Osteoblast (primary cell): ENCODE results near the gene C11orf58. TPM values are rescaled to one million over a fixed set of nuclear protein-coding genes. Genes with fewer than 3 reads are reported as not detected.

Experiments used
- DNase-seq: peaks from one replicate; pipeline ENCODE4 v3.0.0; 2011; ENCODE audit warnings: low spot score, mixed read lengths; ENCODE audit not compliant: insufficient read length; ENCODE audit errors: missing footprints
- H2AFZ ChIP-seq: 2 replicates; pipeline ENCODE4 v1.6.0; 2011; ENCODE audit warnings: mild to moderate bottlenecking, low read length
- H3K27ac ChIP-seq: 2 replicates; pipeline ENCODE4 v1.5.1; 2011; ENCODE audit warnings: mild to moderate bottlenecking, low read depth, low read length, moderate library complexity
- H3K27me3 ChIP-seq: 2 replicates; pipeline ENCODE4 v1.6.0; 2012; ENCODE audit warnings: mild to moderate bottlenecking, control low read depth, inconsistent platforms, low read length, moderate library complexity; ENCODE audit not compliant: insufficient read depth
- H3K36me3 ChIP-seq: 2 replicates; pipeline ENCODE4 v1.5.1; 2011; ENCODE audit warnings: mild to moderate bottlenecking, low read length, control low read depth, moderate library complexity; ENCODE audit not compliant: insufficient read depth
- H3K4me1 ChIP-seq: 2 replicates; pipeline ENCODE4 v1.5.1; 2011; ENCODE audit warnings: mild to moderate bottlenecking, low read length, control low read depth, moderate library complexity; ENCODE audit not compliant: insufficient read depth
- H3K4me2 ChIP-seq: 2 replicates; pipeline ENCODE4 v1.6.0; 2011; ENCODE audit warnings: mild to moderate bottlenecking, low read length; ENCODE audit not compliant: insufficient read depth
- H3K4me3 ChIP-seq: fragments of 200-600 bp; sonication (generic); 3 replicates; pipeline ENCODE4 v1.5.1; 2012; ENCODE audit warnings: mild to moderate bottlenecking, low read length, inconsistent platforms; ENCODE audit not compliant: insufficient read depth
- H3K79me2 ChIP-seq: 2 replicates; pipeline ENCODE4 v1.6.0; 2012; ENCODE audit warnings: mild to moderate bottlenecking, low read length, control low read depth, inconsistent platforms; ENCODE audit not compliant: insufficient read depth
- H3K9me3 ChIP-seq: 2 replicates; pipeline ENCODE4 v1.5.1; 2011; ENCODE audit warnings: low read depth, low read length, control low read depth
- H4K20me1 ChIP-seq: 2 replicates; pipeline ENCODE4 v1.6.0; 2012; ENCODE audit warnings: mild to moderate bottlenecking, low read length, control low read depth; ENCODE audit not compliant: insufficient read depth
- CTCF ChIP-seq: IDR thresholded peaks from 2 replicates; pipeline ENCODE4 v1.5.1; 2011; ENCODE audit warnings: mild to moderate bottlenecking, low read depth, low read length, moderate library complexity; ENCODE audit errors: extremely low read depth
- total RNA-seq: library from RNA; depleted of rRNA; stranded (reverse); fragments of >200 nt; gene quantifications from 2 replicates; pipeline ENCODE4 v1.2.3, GENCODE V29; 2012

Gene C11orf58
- total RNA-seq, 1 donor: 139 TPM

GRCh38 chr11:16797776-16798175 lies 59.3 kb downstream of the C11orf58 start:
- no peak for DNase-seq
- H3K4me3 ChIP-seq: no peak overlapping the region
- H3K27ac ChIP-seq: no peak overlapping the region
- H3K9me3 ChIP-seq: no peaks in the 10 kb centered on the region
- H3K4me2 ChIP-seq: no peak overlapping the region
- no peak for TF ChIP-seq CTCF
- H2AFZ ChIP-seq: no peak overlapping the region
- no peaks in the 10 kb centered on the region for H3K36me3 ChIP-seq
- no peaks in the 10 kb centered on the region for H3K27me3 ChIP-seq
- no peaks in the 10 kb centered on the region for H3K79me2 ChIP-seq
- H4K20me1 ChIP-seq: no peaks in the 10 kb centered on the region
- peaks cover 11% of the 10 kb centered on the region for H3K4me1 ChIP-seq

- Histone ChIP-seq H3K27me3 (no peaks in the 10 kb centered on the region), H3K79me2 (no peaks in the 10 kb centered on the region), H4K20me1 (no peaks in the 10 kb centered on the region), H3K4me2 (no peak overlapping the region), H3K36me3 (no peaks in the 10 kb centered on the region), H3K4me3 (no peak overlapping the region), H3K4me1 (peaks cover 2% of the 10 kb centered on the region), H2AFZ (no peak overlapping the region), H3K27ac (no peak overlapping the region), H3K9me3 (no peaks in the 10 kb centered on the region)
- no peak for DNase-seq
- TF ChIP-seq CTCF: no peak
Observed at GRCh38 chr11:16799221-16799620, 60.8 kb downstream of the C11orf58 start.

GRCh38 chr11:16799890-16800289 lies 61.4 kb downstream of the C11orf58 start:
- TF ChIP-seq CTCF: no peak

GRCh38 chr11:16800382-16800781 lies 61.9 kb downstream of the C11orf58 start:
- H3K4me3 ChIP-seq: no peak overlapping the region
- no peaks in the 10 kb centered on the region for H3K27me3 ChIP-seq
- H3K4me2 ChIP-seq: no peak overlapping the region
- no peaks in the 10 kb centered on the region for H4K20me1 ChIP-seq
- H3K79me2 ChIP-seq: no peaks in the 10 kb centered on the region
- TF ChIP-seq CTCF: no peak
- no peak overlapping the region for H3K27ac ChIP-seq
- DNase-seq: no peak
- H3K36me3 ChIP-seq: no peaks in the 10 kb centered on the region
- H3K9me3 ChIP-seq: no peaks in the 10 kb centered on the region
- H3K4me1 ChIP-seq: peaks cover 9% of the 10 kb centered on the region
- H2AFZ ChIP-seq: peak overlapping the region; percentile 25

More at GRCh38 chr11:16799890-16800289, 61.4 kb downstream of the C11orf58 start:
- H3K27me3 ChIP-seq: no peaks in the 10 kb centered on the region
- no peak for DNase-seq
- H2AFZ ChIP-seq: no peak overlapping the region
- no peaks in the 10 kb centered on the region for H4K20me1 ChIP-seq
- H3K79me2 ChIP-seq: no peaks in the 10 kb centered on the region
- no peak overlapping the region for H3K4me2 ChIP-seq
- no peak overlapping the region for H3K4me3 ChIP-seq
- no peaks in the 10 kb centered on the region for H3K9me3 ChIP-seq
- peaks cover 9% of the 10 kb centered on the region for H3K4me1 ChIP-seq
- H3K27ac ChIP-seq: no peak overlapping the region
- no peaks in the 10 kb centered on the region for H3K36me3 ChIP-seq
